GM10248 (cell line): Measurements from ENCODE around the gene ABCB9.

Source experiments
- CTCF ChIA-PET: fragments of 300-600 bp; sonication (Branson Sonifier 250); formaldehyde crosslinking; extraction: SDS; loops from one replicate; lab custom pipeline; 2021; ENCODE audit warnings: antibody characterized with exemption; lab: Yijun Ruan, JAX
- POLR2A ChIA-PET: fragments of 350-650 bp; sonication (Branson Sonifier 250); formaldehyde crosslinking; extraction: SDS; loops from one replicate; lab custom pipeline; 2020; ENCODE audit warnings: antibody characterized with exemption; lab: Yijun Ruan, JAX
- DNase-seq: peaks from one replicate; pipeline ENCODE4 v3.0.0; 2012; ENCODE audit errors: extremely low spot score
- TF ChIP-seq, protein P1 (sequence below): IDR thresholded peaks from 2 replicates; pipeline ENCODE4 v1.5.1; 2012; ENCODE audit warnings: mild to moderate bottlenecking, low read depth; ENCODE audit errors: extremely low read depth, missing control alignments, control extremely low read depth

The ABCB9 gene

DNA sequence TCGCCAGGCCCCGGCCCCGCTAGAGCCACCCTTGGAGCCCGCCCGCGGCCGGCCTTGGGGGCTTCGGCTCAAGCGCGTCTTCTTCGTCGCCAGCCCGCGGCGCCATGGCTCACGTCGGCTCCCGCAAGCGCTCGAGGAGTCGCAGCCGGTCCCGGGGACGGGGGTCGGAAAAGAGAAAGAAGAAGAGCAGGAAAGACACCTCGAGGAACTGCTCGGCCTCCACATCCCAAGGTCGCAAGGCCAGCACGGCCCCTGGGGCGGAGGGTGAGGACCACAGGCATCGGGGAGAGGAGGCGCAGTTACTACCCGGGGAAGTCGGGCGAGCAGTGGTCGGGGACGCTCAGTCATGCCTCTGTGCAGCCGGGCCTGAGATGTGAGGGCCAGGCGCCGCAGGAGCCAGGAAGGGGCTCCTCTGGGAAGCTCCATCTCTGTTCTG, 14.8 kb upstream of the ABCB9 start:
- DNase-seq: no peak
- CTCF ChIA-PET: interaction anchor here (0.9 to 1.4 kb wide), 4 partner anchors 9 to 257 kb away, joined by 3 to 4 read pairs (median 3); partner anchors contain the start of genes MPHOSPH9 and MTRFR
- POLR2A ChIA-PET: interaction anchor here (1.2 kb wide), 1 partner anchor 9 kb away, joined by 3 read pairs; no protein-coding TSS in a partner anchor
- TF ChIP-seq, protein P1, sequence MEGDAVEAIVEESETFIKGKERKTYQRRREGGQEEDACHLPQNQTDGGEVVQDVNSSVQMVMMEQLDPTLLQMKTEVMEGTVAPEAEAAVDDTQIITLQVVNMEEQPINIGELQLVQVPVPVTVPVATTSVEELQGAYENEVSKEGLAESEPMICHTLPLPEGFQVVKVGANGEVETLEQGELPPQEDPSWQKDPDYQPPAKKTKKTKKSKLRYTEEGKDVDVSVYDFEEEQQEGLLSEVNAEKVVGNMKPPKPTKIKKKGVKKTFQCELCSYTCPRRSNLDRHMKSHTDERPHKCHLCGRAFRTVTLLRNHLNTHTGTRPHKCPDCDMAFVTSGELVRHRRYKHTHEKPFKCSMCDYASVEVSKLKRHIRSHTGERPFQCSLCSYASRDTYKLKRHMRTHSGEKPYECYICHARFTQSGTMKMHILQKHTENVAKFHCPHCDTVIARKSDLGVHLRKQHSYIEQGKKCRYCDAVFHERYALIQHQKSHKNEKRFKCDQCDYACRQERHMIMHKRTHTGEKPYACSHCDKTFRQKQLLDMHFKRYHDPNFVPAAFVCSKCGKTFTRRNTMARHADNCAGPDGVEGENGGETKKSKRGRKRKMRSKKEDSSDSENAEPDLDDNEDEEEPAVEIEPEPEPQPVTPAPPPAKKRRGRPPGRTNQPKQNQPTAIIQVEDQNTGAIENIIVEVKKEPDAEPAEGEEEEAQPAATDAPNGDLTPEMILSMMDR: no peak

DNA sequence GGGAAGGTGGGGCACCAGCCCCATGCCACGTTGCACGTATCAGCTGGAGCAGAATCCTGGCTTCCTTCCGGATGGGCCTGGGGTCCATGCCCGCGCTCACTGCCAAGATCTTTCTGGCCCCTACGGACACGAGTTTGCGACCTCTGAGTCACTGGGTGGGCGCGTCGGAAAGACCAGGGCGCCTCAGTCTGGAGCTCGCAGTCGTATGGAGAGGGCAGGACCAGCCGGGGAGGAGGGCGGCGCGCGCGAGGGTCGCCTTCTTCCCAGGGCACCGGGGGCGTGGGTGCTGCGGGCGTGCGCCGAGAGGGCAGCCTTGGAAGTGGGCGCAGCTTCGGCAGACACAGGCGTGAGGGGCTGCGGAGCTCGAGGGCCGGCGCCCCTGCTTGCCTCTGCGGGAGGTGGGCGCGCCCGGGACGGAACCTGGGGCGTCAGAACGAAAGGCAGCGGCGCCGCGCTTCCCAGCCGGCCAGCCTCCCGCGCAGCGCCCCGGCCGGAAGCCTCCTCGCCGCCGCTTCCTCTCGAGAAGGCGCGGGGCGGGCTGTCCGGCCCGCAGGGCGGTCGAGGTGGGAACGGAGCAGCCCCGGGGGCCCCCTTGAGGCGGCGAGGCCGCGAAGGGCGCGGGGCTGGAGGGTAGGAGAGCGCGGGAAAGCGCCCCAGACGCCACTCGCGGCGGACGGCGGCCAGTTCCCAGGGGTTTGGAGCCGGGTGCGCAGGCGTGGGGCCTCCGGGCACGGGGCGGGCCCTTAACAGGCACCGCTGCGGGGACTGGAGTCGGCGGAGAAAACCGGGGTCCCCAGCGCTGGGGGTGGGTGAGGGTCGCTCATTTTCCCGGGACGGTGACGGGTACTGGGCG, 14.1 kb upstream of the ABCB9 start, which contains the start of gene ARL6IP4:
Gene ARL6IP4 (plus strand): TSS at position 499 of the 853 bp plus-strand sequence. CDS start 459 bp downstream, outside the sequence.
- DNase-seq: peak; percentile 87
- CTCF ChIA-PET: interaction anchor here (0.8 to 2.0 kb wide), 6 partner anchors 11 to 258 kb away, joined by 3 to 5 read pairs (median 3); partner anchors contain the start of genes ABCB9, MPHOSPH9 and MTRFR
- POLR2A ChIA-PET: interaction anchor here (1.2 kb wide), 1 partner anchor 10 kb away, joined by 3 read pairs; no protein-coding TSS in a partner anchor
- TF ChIP-seq, protein P1: no peak

DNA sequence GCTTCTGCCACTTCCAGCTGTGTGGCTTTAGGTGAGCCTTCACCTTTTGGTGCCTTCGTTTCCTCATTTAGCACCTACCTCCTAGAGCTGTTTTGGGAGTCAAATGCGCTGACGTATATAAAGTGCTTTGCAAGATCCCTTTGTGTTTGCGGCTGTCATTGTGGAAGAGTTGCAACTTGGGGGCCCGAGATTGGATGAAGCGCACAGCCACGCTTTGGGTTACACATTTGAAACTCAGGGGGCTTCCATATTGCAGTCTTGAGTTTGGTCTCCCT, 13.6 kb upstream of the ABCB9 start:
- POLR2A ChIA-PET: no interaction called here

DNA sequence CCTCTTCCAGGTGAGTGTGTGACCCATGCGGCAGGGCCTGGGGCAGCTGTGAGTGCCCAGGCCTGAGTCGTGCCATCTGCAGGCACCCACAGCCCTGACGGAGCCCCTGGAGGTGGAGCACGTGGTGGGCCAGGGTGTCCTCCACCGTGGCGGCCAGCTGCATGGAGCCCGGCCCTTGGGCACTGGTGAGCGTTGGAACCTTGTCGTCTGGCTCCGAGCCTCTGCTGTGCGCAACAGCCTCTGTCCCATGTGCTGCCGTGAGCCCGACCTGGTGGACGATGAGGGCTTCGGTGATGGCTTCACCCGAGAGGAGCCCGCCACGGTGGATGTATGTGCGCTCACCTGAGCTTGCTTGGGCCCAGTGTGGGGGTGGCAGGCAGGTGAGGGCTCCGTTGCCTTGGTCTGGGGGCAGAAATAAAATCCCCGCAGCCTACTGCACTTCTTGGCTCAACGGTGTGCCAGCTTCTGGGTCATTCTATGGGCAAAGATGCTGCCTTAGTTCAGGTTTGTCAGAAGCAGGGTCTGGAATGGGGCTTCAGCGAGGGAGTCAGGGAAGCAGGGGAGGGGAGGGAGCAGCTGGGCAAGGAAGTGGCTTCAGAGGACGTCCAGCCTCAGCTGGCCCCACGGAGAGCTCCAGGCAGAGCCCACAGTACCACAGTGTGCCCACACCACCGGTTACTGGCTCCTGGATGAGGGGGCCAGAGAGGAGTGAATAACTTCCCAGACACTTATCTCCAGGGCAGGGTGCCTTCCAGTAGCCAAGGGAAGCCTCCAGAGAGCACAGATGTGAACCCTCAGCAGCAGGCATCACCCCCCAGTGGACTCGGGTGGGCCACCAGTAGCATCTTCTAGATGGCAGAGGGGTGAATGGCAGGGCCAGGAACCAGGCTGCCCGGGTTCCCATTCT, 13.0 kb upstream of the ABCB9 start:
- TF ChIP-seq, protein P1: no peak
- ChIA-PET POLR2A (no interaction called here), CTCF (interaction anchor here (0.8 to 2.0 kb wide), 4 partner anchors 10 to 259 kb away, joined by 3 to 5 read pairs (median 4); partner anchors contain the start of gene ABCB9)
- no peak for DNase-seq

More for the DNA sequence above, 13.6 kb upstream of the ABCB9 start:
- TF ChIP-seq, protein P1: no peak
- CTCF ChIA-PET: interaction anchor here (0.8 to 2.0 kb wide), 5 partner anchors 11 to 259 kb away, joined by 3 to 5 read pairs (median 3); partner anchors contain the start of genes ABCB9, MPHOSPH9 and MTRFR
- DNase-seq: no peak

DNA sequence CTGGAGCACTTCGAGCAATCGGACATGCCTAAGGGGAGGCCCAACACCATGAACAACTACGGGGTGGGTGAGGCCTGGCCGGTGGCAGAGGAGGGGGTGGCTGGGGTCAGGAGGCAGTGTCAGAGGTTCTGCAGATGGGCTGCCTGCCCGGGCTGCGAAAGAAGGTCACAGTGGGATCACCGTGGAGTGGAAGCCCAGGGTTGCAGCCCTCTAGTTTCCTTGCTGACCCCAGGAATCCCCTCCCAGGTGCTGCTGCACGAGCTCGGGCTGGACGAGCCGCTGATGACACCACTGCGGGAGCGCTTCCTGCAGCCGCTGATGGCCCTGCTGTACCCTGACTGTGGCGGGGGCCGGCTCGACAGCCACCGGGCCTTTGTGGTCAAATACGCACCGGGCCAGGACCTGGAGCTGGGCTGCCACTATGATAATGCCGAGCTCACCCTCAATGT, 12.3 kb upstream of the ABCB9 start:
- ChIA-PET CTCF (interaction anchor here (2.0 kb wide), 1 partner anchor 260 kb away, joined by 5 read pairs; no protein-coding TSS in a partner anchor), POLR2A (no interaction called here)
- TF ChIP-seq, protein P1: no peak
- no peak for DNase-seq
